ENCODE results near the gene TXNRD2.

DNA sequence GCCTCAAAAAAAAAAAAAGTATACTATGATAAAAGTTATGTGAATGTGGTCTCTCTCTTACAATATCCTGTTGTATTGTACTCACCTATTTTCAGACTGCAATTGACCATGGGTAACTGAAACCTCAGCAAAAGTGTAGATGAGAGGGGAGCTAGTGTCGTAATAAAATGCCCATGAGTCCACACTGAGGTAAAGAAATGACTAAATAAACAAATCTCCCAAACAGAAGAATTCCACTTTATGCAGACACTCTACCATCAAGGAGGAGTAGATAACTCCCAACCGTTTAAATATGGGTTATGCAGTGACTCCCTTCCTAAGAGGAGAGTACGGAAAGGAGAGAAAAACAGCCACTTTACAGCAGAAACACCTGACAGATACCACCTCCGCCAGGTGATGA, 101.6 kb downstream of the TXNRD2 start:
- TF ChIP-seq, protein P1, sequence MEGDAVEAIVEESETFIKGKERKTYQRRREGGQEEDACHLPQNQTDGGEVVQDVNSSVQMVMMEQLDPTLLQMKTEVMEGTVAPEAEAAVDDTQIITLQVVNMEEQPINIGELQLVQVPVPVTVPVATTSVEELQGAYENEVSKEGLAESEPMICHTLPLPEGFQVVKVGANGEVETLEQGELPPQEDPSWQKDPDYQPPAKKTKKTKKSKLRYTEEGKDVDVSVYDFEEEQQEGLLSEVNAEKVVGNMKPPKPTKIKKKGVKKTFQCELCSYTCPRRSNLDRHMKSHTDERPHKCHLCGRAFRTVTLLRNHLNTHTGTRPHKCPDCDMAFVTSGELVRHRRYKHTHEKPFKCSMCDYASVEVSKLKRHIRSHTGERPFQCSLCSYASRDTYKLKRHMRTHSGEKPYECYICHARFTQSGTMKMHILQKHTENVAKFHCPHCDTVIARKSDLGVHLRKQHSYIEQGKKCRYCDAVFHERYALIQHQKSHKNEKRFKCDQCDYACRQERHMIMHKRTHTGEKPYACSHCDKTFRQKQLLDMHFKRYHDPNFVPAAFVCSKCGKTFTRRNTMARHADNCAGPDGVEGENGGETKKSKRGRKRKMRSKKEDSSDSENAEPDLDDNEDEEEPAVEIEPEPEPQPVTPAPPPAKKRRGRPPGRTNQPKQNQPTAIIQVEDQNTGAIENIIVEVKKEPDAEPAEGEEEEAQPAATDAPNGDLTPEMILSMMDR (IDR thresholded peaks at IDR 0.05), result no peak
- TF ChIP-seq POLR2A (IDR thresholded peaks at IDR 0.05) (no peak), POLR2AphosphoS5 (IDR thresholded peaks at IDR 0.05) (no peak)
